NCI-H2227 (cell line): Measurements from ENCODE around the gene FTSJ3.
A peak's percentile ranks its signal among the peaks of the same experiment; 100 is the strongest.
"Not testable (repeated sequence)": the region's sequence is repeated elsewhere in the genome, so short reads cannot be mapped to it uniquely, and the experiment has no call there.

Experiments
- DNase-seq: peaks from one replicate; lab custom pipeline; 2025; ENCODE audit not compliant: unreplicated experiment; lab: John Stamatoyannopoulos, UW

FTSJ3 gene

GRCh38 chr17:63827002-63827800 lies at the start of gene FTSJ3, which contains the start of gene PSMC5:
TSS of gene FTSJ3 (minus strand) at chr17:63827663. CDS start at chr17:63826902, 761 bp downstream.
TSS of gene PSMC5 (plus strand) at chr17:63827431. CDS start at chr17:63827491, 60 bp downstream.
- DNase-seq, result peak; percentile 95

DNA sequence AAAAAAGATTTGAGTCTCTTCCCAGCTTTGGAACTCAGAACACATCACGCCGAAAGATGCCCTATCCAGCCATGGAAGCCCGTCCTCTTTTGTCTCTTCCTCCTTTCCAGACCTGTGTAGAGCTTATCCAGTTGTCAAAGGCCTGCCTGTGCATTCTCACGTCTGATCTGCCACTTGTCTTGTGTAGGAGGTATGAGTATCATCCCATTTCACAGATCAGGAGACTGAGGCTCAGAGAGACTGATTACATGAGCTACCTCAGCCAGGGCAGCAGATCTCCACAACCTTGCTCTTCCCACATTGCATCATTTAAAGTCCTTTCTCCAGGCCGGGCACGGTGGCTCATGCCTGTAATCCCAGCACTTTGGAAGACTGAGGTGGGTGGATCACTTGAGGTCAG lies 47.2 kb upstream of the FTSJ3 start:
- not testable (repeated sequence) for DNase-seq

GRCh38 chr17:63874061-63874626 lies 46.7 kb upstream of the FTSJ3 start:
- DNase-seq, result not testable (repeated sequence)

DNA sequence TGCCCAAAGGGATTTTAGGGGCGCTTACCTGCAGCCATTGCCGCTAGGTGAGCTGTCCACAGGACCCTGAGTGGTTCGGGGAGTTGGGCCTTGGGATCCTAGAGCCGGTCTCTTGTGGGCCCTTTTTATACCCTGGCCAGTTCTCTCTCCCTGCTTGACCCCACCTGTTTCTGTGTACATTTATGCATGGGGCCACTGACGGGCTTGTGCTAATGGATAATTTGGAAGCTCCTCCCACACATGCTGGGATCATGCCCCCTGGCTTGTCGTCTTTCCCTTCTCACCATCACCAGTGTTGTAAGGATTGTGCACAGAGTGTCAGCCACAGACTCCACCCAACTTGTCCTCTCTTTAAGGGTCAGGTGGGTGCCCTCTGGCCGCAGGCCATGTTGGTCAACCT lies 46.1 kb upstream of the FTSJ3 start, which contains the start of gene CSH2:
Gene CSH2, minus strand, starts transcription at position 101 of the 400 bp plus-strand sequence. Its CDS starts 63 bp downstream, at position 38.
- DNase-seq, result not testable (repeated sequence)

DNA sequence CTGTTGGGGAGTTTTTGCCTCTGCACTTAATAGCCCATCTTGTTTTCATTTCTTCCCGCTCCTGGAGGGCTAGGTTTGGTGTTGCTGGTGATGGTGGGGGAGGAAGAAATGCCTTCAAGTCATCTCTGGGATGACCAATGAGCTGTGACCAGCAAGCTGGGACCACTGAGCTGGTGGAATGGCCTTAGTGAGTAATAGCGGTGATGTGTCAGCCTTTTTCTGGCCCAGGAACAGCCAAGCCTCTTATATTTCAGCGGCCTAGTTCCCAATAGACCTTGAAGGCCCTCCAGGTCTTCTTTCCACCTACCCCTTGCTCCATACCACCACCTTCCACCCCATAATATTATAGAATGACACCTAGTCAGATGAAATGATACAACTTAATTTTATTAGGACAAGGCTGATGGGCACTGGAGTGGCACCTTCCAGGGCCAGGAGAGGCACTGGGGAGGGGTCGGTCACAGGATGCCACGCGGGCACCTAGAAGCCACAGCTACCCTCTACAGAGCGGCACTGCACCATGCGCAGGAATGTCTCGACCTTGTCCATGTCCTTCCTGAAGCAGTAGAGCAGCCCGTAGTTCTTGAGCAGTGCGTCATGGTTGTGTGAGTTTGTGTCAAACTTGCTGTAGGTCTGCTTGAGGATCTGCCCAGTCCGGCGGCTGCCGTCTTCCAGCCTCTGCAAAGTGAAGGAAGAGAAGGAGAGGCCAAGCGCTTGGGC lies 44.3 kb upstream of the FTSJ3 start:
- DNase-seq, result not testable (repeated sequence)

DNA sequence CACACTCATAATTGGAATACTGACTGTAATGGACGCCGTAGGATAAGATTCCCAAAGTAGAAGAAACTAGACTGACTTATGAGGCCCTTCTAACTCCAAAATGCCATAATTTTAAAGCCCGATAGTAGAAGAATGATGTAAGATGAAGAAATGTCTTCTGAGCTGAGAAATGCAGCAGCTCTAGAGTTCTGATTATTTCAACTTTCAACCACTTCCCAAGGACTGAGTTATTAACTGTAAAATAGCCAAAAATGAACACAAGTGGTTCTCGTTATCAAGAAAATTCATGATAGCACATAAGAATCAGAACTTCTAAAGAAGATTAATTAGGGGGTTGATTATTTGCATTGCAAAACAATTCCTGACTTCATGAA lies 42.8 kb upstream of the FTSJ3 start:
- not testable (repeated sequence) for DNase-seq

DNA sequence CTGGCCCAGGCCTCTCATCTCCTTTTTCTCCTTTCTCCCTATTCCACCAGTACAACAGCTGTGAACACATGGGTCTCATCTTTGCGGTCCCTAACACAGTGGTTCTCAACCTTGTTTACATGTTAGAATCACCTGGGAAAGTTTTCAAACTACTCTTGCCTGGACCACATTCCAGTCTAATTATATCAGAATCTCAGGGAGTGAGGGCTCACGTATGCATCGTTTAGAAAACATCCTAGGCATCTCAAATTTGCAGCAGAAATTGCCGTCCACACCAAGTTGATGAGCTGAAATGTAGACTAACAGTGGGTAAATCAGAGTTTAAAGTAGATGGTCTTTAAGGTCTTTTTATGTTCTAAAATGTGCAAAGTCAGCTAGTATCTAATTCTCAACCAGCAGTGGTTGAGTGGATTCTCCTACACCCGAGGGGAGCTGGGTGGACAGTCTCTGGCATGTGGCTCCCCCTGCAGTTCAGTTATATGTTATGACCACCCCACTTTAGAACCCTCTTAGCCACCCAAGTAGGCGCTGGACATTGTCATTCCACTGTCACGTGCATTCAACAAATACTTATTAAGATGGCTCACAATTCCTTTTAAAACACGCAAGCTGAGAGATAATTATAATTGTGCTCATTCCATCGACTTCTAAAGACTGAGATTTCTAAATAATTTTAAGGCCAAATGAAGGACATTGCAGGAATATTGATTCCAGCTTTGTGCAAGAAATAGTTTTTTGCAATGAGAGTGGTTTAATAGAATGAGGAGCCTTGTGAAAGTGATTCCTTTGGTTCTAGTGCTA lies 42.2 kb upstream of the FTSJ3 start:
- DNase-seq, result not testable (repeated sequence)

- not testable (repeated sequence) for DNase-seq
Measured at GRCh38 chr17:63866625-63867024, 39.2 kb upstream of the FTSJ3 start.

DNA sequence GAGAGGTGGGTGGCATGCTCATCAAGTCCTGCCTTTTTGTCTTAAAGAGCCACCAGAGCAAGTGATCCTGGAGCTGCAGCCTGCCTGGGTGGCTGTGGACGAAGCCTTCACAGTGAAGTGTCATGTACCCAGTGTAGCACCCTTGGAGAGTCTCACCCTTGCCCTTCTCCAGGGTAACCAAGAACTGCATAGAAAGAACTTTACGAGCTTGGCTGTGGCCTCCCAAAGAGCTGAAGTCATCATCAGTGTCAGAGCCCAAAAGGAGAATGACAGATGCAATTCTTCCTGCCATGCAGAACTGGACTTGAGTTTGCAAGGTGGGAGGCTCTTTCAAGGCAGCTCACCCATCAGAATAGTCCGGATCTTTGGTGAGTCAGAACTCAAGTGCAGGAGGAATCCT lies 31.8 kb upstream of the FTSJ3 start:
- no peak for DNase-seq

DNA sequence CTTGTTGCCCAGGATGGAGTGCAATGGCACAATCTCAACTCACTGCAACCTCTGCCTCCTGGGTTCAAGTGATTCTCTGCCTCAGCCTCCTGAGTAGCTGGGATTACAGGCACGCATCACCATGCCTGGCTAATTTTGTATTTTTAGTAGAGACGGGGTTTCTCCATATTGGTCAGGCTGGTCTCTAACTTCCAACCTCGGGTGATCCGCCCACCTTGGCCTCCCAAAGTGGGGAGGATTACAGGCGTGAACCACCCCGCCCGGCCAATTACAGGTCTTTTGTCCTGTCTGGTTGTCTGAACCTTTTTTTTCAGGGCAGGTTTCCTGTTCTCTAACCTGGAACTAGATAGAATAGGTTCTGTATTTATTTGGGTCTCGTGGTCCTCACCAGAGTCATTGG lies 29.0 kb upstream of the FTSJ3 start:
- DNase-seq, result not testable (repeated sequence)

GRCh38 chr17:63855185-63855584 lies 27.7 kb upstream of the FTSJ3 start:
- DNase-seq, result no peak

GRCh38 chr17:63854709-63855108 lies 27.2 kb upstream of the FTSJ3 start:
- no peak for DNase-seq

DNA sequence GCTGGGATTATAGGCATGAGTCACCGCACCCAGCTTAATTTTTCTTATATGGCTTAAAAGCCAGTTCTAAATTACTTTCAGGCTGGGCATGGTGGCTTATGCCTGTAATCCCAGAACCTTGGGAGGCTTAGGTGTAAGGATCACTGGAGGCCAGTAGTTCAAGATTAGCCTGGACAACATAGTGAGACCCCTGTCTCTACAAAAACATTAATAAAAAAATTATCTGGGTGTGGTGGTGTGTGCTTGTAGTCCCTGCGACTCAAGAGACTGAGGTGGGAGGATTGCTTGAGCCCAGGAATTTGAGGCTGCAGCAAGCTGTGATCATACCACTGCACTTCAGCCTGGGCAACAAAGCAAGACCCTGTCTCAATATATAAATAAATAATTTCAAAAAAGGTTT lies 25.8 kb upstream of the FTSJ3 start:
- no peak for DNase-seq

DNA sequence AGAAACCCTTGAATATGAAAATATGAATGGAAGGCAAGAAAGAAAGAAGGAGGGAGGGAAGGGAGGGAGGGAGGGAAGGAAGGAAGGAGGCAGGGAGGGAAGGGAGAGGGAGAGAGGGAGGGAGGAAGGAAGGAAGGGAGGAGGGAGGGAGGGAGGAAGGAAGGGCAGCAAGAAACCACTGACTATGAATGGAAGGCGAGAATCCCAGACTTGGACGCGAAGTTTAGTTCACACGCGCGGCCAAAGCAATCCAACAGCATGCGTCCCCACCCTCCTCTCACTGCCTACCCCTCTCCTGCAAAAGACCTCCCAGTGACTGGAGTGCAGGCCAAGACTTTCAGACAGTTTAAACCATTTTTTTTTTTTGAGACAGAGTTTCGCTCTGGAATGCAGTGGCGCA lies 22.9 kb upstream of the FTSJ3 start:
- no peak for DNase-seq

DNA sequence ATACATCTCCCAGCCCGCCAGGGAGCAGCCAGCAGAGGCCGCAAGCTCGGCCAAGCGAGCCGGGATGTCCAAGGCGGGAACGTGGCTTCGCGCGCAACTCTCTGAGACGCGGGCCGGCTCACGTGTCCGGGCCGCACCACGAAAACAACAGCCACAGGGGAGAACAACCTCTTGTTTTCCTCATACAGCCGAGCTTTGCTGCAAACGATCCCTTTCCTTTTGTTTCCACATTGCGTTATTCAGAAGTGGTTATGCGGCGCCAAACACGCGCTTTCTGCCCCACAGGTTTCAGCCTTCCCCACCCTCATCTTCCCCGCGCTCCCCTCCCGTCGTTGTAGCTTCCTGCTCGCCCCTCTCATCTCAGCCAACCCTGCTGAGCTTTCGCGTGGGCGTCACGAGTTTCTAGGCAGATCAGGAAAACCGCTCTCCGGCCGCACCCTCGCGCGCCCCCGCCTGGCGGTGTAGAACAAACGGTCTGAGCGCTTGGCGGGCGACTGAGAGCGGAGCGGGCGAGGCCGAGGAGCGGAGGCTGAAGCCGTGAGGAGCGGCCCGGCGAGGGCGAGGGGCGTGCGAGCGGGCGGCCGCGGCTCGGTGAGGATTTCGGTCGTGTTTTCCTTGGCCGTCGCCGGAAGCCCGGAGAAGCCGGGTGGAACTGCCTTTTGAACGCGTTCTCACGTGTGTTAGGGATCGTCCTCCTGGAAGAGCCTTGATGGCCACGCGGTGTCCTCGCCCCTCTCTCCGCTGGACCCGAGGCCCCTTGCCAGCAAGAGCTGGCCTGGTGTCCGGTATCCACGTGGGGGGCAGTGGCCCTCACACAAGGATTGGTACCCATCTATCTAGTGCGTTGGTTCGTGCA lies 21.6 kb upstream of the FTSJ3 start:
- DNase-seq, result no peak

GRCh38 chr17:63847525-63848249 lies 20.2 kb upstream of the FTSJ3 start:
- DNase-seq, result no peak

GRCh38 chr17:63845509-63845908 lies 18.0 kb upstream of the FTSJ3 start:
- no peak for DNase-seq

DNA sequence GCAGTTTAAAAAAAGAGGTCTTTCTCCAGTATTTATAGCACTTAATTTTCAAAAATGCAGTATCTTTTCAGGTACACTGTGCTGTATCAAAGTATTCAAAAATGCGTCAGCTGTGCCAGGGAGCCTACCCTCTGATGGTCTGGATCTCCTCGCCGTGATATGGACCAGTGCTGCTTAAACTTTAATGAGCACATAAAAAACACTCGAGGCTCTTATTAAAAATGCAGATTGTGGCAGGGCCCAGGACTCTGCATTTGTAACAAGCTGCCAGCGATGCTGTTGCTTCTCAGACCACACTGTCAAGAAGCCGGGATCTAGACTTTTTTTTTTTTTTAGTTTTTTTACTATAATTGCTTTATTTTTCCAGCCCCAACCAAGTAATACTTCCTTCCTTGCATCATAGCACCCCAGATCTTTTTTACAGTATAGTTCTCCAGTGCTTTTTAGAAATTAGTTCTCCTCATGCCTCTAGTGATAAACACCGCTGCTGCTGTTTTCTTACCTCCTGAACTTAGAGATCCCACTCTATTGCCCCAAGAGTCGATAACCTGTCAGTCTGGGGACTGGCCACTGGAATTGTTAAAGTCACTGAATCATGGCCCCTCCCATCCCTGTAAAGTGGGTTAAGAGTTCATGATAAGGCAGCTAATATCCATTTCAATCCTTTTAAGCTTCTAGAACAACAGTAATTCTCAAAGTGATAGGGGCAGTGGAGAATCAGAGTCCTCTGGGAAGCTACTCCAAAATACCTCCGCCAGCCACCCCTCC lies 16.6 kb upstream of the FTSJ3 start:
- no peak for DNase-seq
